Hepatocyte (in vitro differentiated cells): ENCODE measurements around the gene KRTAP20-1. TPM values are rescaled to one million over a fixed set of nuclear protein-coding genes. Genes with fewer than 3 reads are reported as not detected.

ENCODE experiments used
- DNase-seq: peaks from one replicate; pipeline ENCODE4 v3.0.0-alpha.2; 2016; ENCODE audit warnings: low spot score
- H2AFZ ChIP-seq: fragments of 200-600 bp; sonication (generic); 2 replicates; pipeline ENCODE4 v1.6.0; 2016; ENCODE audit warnings: antibody characterized with exemption, mild to moderate bottlenecking
- H3K27ac ChIP-seq: fragments of 200-600 bp; sonication (generic); 2 replicates; pipeline ENCODE4 v1.5.1; 2016; ENCODE audit warnings: mild to moderate bottlenecking
- H3K27me3 ChIP-seq: fragments of 200-600 bp; sonication (generic); 2 replicates; pipeline ENCODE4 v1.6.1; 2016
- H3K36me3 ChIP-seq: fragments of 200-600 bp; sonication (generic); replicated peaks from 2 replicates; pipeline ENCODE4 v1.5.1; 2016; ENCODE audit warnings: low read depth; ENCODE audit not compliant: insufficient read depth
- H3K4me1 ChIP-seq: fragments of 200-600 bp; sonication (generic); 2 replicates; pipeline ENCODE4 v1.5.1; 2016; ENCODE audit warnings: mild to moderate bottlenecking, moderate library complexity; ENCODE audit not compliant: insufficient read depth
- H3K4me2 ChIP-seq: fragments of 200-600 bp; sonication (generic); 2 replicates; pipeline ENCODE4 v1.6.0; 2016
- H3K4me3 ChIP-seq: fragments of 200-600 bp; sonication (generic); 2 replicates; pipeline ENCODE4 v1.5.1; 2016; ENCODE audit warnings: mild to moderate bottlenecking
- H3K79me2 ChIP-seq: fragments of 200-600 bp; sonication (generic); 2 replicates; pipeline ENCODE4 v1.6.0; 2017; ENCODE audit warnings: mild to moderate bottlenecking
- H3K9me2 ChIP-seq: fragments of 200-600 bp; sonication (generic); replicated peaks from 2 replicates; pipeline ENCODE4 v1.6.0; 2017; ENCODE audit warnings: mild to moderate bottlenecking; ENCODE audit not compliant: insufficient read depth
- H3K9me3 ChIP-seq: fragments of 200-600 bp; sonication (generic); 2 replicates; pipeline ENCODE4 v1.5.1; 2016; ENCODE audit warnings: low read depth, mild to moderate bottlenecking
- H4K20me1 ChIP-seq: fragments of 200-600 bp; sonication (generic); 2 replicates; pipeline ENCODE4 v1.6.0; 2016; ENCODE audit warnings: mild to moderate bottlenecking; ENCODE audit not compliant: insufficient read depth, poor library complexity, severe bottlenecking
- CTCF ChIP-seq: fragments of 200-600 bp; sonication (generic); IDR thresholded peaks from 2 replicates; pipeline ENCODE4 v1.5.1; 2016; ENCODE audit warnings: antibody characterized with exemption, mild to moderate bottlenecking; ENCODE audit not compliant: poor library complexity
- EZH2 ChIP-seq: fragments of 200-600 bp; sonication (generic); IDR thresholded peaks from 2 replicates; pipeline ENCODE4 v1.6.1; 2016; ENCODE audit warnings: antibody characterized with exemption, mild to moderate bottlenecking, borderline replicate concordance
- EZH2phosphoT487 ChIP-seq: fragments of 200-600 bp; sonication (generic); IDR thresholded peaks from one replicate; pipeline ENCODE4 v1.6.1; 2018; ENCODE audit warnings: antibody characterized with exemption, mild to moderate bottlenecking, low read depth, moderate library complexity; ENCODE audit not compliant: unreplicated experiment, severe bottlenecking
- WGBS: methylation state at CpG from one replicate; pipeline ENCODE4 v1.1.6; 2016; ENCODE audit warnings: low lambda C conversion rate; ENCODE audit errors: missing lambda C conversion rate; 5-methylcytosine and 5-hydroxymethylcytosine counted together
- polyA plus RNA-seq: library from polyadenylated mRNA; unstranded; fragments of >200 nt; fragmentation: Nextera tagmentation; extraction: Ambion mirVana; gene quantifications from 2 replicates; pipeline ENCODE4 v1.2.1, GENCODE V29; 2016
- small RNA-seq: library from RNA; depleted of rRNA; stranded (forward); fragments of <200 nt; gene quantifications from one replicate; pipeline ENCODE3, GENCODE V24; 2014
- total RNA-seq: library from RNA; depleted of rRNA; stranded (reverse); fragments of >200 nt; gene quantifications from 2 replicates; pipeline ENCODE4 v1.2.3, GENCODE V29; 2014

KRTAP20-1 gene
- total and polyA plus RNA-seq, 2 experiments from 2014 or later: not detected

- TF ChIP-seq CTCF (no peak), EZH2phosphoT487 (no peak), EZH2 (no peak)
- Histone ChIP-seq H3K4me1 (no peaks in the 10 kb centered on the region), H3K4me2 (no peak within 1 kb of the TSS), H3K27me3 (no peaks in the 10 kb centered on the region), H3K9me2 (no peaks in the 10 kb centered on the region), H3K27ac (no peak within 1 kb of the TSS), H2AFZ (no peak within 1 kb of the TSS), H3K9me3 (no peaks in the 10 kb centered on the region), H4K20me1 (no peaks in the 10 kb centered on the region), H3K79me2 (no peaks in the 10 kb centered on the region), H3K36me3 (no peaks in the 10 kb centered on the region), H3K4me3 (no peak within 1 kb of the TSS)
- no peak for DNase-seq
- WGBS: 96% methylated on average over 2 of the region's 2 CpGs
Measured at GRCh38 chr21:30642564-30642963, 26.3 kb downstream of the KRTAP20-1 start, which contains the start of gene KRTAP20-3. Gene KRTAP20-3 (plus strand): TSS chr21:30642864.

- Histone ChIP-seq H3K27ac (no peak overlapping the region), H3K36me3 (no peaks in the 10 kb centered on the region), H2AFZ (no peak overlapping the region), H3K4me3 (no peak overlapping the region), H4K20me1 (no peaks in the 10 kb centered on the region), H3K79me2 (no peaks in the 10 kb centered on the region), H3K4me1 (no peaks in the 10 kb centered on the region), H3K27me3 (no peaks in the 10 kb centered on the region), H3K9me2 (no peaks in the 10 kb centered on the region), H3K9me3 (no peaks in the 10 kb centered on the region), H3K4me2 (no peak overlapping the region)
- DNase-seq: no peak
- TF ChIP-seq CTCF (no peak), EZH2phosphoT487 (no peak), EZH2 (no peak)
- 91% methylated on average over 1 of the region's 1 CpG for WGBS
Measured at GRCh38 chr21:30646904-30647414, 30.7 kb downstream of the KRTAP20-1 start.

- TF ChIP-seq EZH2: no peak
- no peak overlapping the region for H3K4me2 ChIP-seq
- no peak for DNase-seq
- no peak overlapping the region for H2AFZ ChIP-seq
- H3K27ac ChIP-seq: no peak overlapping the region
- no peaks in the 10 kb centered on the region for H3K27me3 ChIP-seq
- H3K79me2 ChIP-seq: no peaks in the 10 kb centered on the region
- H4K20me1 ChIP-seq: no peaks in the 10 kb centered on the region
- no peaks in the 10 kb centered on the region for H3K9me2 ChIP-seq
- H3K4me1 ChIP-seq: no peaks in the 10 kb centered on the region
- H3K9me3 ChIP-seq: no peaks in the 10 kb centered on the region
- H3K36me3 ChIP-seq: no peaks in the 10 kb centered on the region
- H3K4me3 ChIP-seq: no peak overlapping the region
Measured at GRCh38 chr21:30652891-30653290, 36.7 kb downstream of the KRTAP20-1 start.

Small RNAs within 50 kb of the gene (small RNA-seq; reads per million reads assigned to genes)
- gene KRTAP20-1 (not detected), gene KRTAP20-3 (not detected), gene KRTAP20-4 (not detected), gene KRTAP22-1 (not detected), gene KRTAP22-2 (not detected)

Other genes with a start within 250 kb of the KRTAP20-1 start
- gene KRTAP13-2, start 244.2 kb upstream of the KRTAP20-1 start, total RNA-seq: not detected in 2 replicates
- gene KRTAP13-2, start 244.2 kb upstream of the KRTAP20-1 start, polyA plus RNA-seq: not detected in 2 replicates
- gene KRTAP13-1, start 220.4 kb upstream of the KRTAP20-1 start, total RNA-seq: not detected in 2 replicates
- not detected in 2 replicates for gene KRTAP13-1, start 220.4 kb upstream of the KRTAP20-1 start, polyA plus RNA-seq
- gene KRTAP13-3, start 190.5 kb upstream of the KRTAP20-1 start, total RNA-seq: not detected in 2 replicates
- gene KRTAP13-3, start 190.5 kb upstream of the KRTAP20-1 start, polyA plus RNA-seq: not detected in 2 replicates
- not detected in 2 replicates for gene KRTAP13-4, start 186.2 kb upstream of the KRTAP20-1 start, total RNA-seq
- not detected in 2 replicates for gene KRTAP13-4, start 186.2 kb upstream of the KRTAP20-1 start, polyA plus RNA-seq
- gene KRTAP15-1, start 176.2 kb upstream of the KRTAP20-1 start, total RNA-seq: not detected in 2 replicates
- gene KRTAP15-1, start 176.2 kb upstream of the KRTAP20-1 start, polyA plus RNA-seq: not detected in 2 replicates
- gene KRTAP19-1, start 136.1 kb upstream of the KRTAP20-1 start, total RNA-seq: not detected in 2 replicates
- gene KRTAP19-1, start 136.1 kb upstream of the KRTAP20-1 start, polyA plus RNA-seq: not detected in 2 replicates
- gene KRTAP19-2, start 129.0 kb upstream of the KRTAP20-1 start, total RNA-seq: not detected in 2 replicates
- not detected in 2 replicates for gene KRTAP19-2, start 129.0 kb upstream of the KRTAP20-1 start, polyA plus RNA-seq
- not detected in 2 replicates for gene KRTAP19-3, start 124.4 kb upstream of the KRTAP20-1 start, total RNA-seq
- gene KRTAP19-3, start 124.4 kb upstream of the KRTAP20-1 start, polyA plus RNA-seq: not detected in 2 replicates
- gene KRTAP19-4, start 119.3 kb upstream of the KRTAP20-1 start, total RNA-seq: not detected in 2 replicates
- not detected in 2 replicates for gene KRTAP19-4, start 119.3 kb upstream of the KRTAP20-1 start, polyA plus RNA-seq
- not detected in 2 replicates for gene KRTAP19-5, start 114.3 kb upstream of the KRTAP20-1 start, total RNA-seq
- not detected in 2 replicates for gene KRTAP19-5, start 114.3 kb upstream of the KRTAP20-1 start, polyA plus RNA-seq
- not detected in 2 replicates for gene KRTAP19-6, start 74.6 kb upstream of the KRTAP20-1 start, total RNA-seq
- gene KRTAP19-6, start 74.6 kb upstream of the KRTAP20-1 start, polyA plus RNA-seq: not detected in 2 replicates
- gene KRTAP19-7, start 55.1 kb upstream of the KRTAP20-1 start, total RNA-seq: not detected in 2 replicates
- gene KRTAP19-7, start 55.1 kb upstream of the KRTAP20-1 start, polyA plus RNA-seq: not detected in 2 replicates
- not detected in 2 replicates for gene KRTAP22-2, start 26.0 kb upstream of the KRTAP20-1 start, total RNA-seq
- not detected in 2 replicates for gene KRTAP22-2, start 26.0 kb upstream of the KRTAP20-1 start, polyA plus RNA-seq
- not detected in 2 replicates for gene KRTAP6-3, start 24.0 kb upstream of the KRTAP20-1 start, total RNA-seq
- not detected in 2 replicates for gene KRTAP6-3, start 24.0 kb upstream of the KRTAP20-1 start, polyA plus RNA-seq
- gene KRTAP6-2, start 17.5 kb upstream of the KRTAP20-1 start, total RNA-seq: not detected in 2 replicates
- not detected in 2 replicates for gene KRTAP6-2, start 17.5 kb upstream of the KRTAP20-1 start, polyA plus RNA-seq
- not detected in 2 replicates for gene KRTAP22-1, start 15.3 kb upstream of the KRTAP20-1 start, total RNA-seq
- not detected in 2 replicates for gene KRTAP22-1, start 15.3 kb upstream of the KRTAP20-1 start, polyA plus RNA-seq
- not detected in 2 replicates for gene KRTAP6-1, start 2.5 kb upstream of the KRTAP20-1 start, total RNA-seq
- gene KRTAP6-1, start 2.5 kb upstream of the KRTAP20-1 start, polyA plus RNA-seq: not detected in 2 replicates
- not detected in 2 replicates for gene KRTAP20-4, start 4.2 kb downstream of the KRTAP20-1 start, total RNA-seq
- not detected in 2 replicates for gene KRTAP20-4, start 4.2 kb downstream of the KRTAP20-1 start, polyA plus RNA-seq
- gene KRTAP20-2, start 18.8 kb downstream of the KRTAP20-1 start, total RNA-seq: not detected in 2 replicates
- gene KRTAP20-2, start 18.8 kb downstream of the KRTAP20-1 start, polyA plus RNA-seq: not detected in 2 replicates
- not detected in 2 replicates for gene KRTAP20-3, start 26.4 kb downstream of the KRTAP20-1 start, total RNA-seq
- gene KRTAP20-3, start 26.4 kb downstream of the KRTAP20-1 start, polyA plus RNA-seq: not detected in 2 replicates
- not detected in 2 replicates for gene KRTAP21-3, start 102.4 kb downstream of the KRTAP20-1 start, total RNA-seq
- gene KRTAP21-3, start 102.4 kb downstream of the KRTAP20-1 start, polyA plus RNA-seq: not detected in 2 replicates
- gene KRTAP21-2, start 130.8 kb downstream of the KRTAP20-1 start, total RNA-seq: not detected in 2 replicates
- gene KRTAP21-2, start 130.8 kb downstream of the KRTAP20-1 start, polyA plus RNA-seq: not detected in 2 replicates
- not detected in 2 replicates for gene KRTAP21-1, start 139.0 kb downstream of the KRTAP20-1 start, total RNA-seq
- not detected in 2 replicates for gene KRTAP21-1, start 139.0 kb downstream of the KRTAP20-1 start, polyA plus RNA-seq
- not detected in 2 replicates for gene KRTAP8-1, start 196.8 kb downstream of the KRTAP20-1 start, total RNA-seq
- not detected in 2 replicates for gene KRTAP8-1, start 196.8 kb downstream of the KRTAP20-1 start, polyA plus RNA-seq
- not detected in 2 replicates for gene KRTAP7-1, start 213.3 kb downstream of the KRTAP20-1 start, total RNA-seq
- gene KRTAP7-1, start 213.3 kb downstream of the KRTAP20-1 start, polyA plus RNA-seq: not detected in 2 replicates